ENCODE data around the gene GPR35. TPM values are rescaled to one million over a fixed set of nuclear protein-coding genes. Genes with fewer than 3 reads are reported as not detected.

Gene GPR35
- total RNA-seq, 1 experiment from 2014 or later, result 4.2 TPM

- RAD21 ChIA-PET (ENCODE audit: low non-redundant PET in 1 of 2, low total read pairs in 2 of 2, uncharacterized antibody in 2 of 2, unreplicated experiment in 2 of 2), result no interaction called here
- no peaks in the 10 kb centered on the region for H3K4me1 ChIP-seq (ENCODE audit: control insufficient read depth in 1 of 2, insufficient read depth in 2 of 2, low read length in 2 of 2)
- H3K9me2 ChIP-seq (ENCODE audit: insufficient read depth), result no peaks in the 10 kb centered on the region
- no TSS peak for BruUV-seq (replicated peaks)
- POLR2A ChIA-PET, result no interaction called here
- no peak for TF ChIP-seq EZH2 (IDR thresholded peaks at IDR 0.05)
- TF ChIP-seq SIN3A (IDR thresholded peaks at IDR 0.05; ENCODE audit: low read depth), result no peak
- TF ChIP-seq ELF1 (IDR thresholded peaks at IDR 0.05; ENCODE audit: borderline replicate concordance, low read depth), result no peak
- TF ChIP-seq ZNF274 (IDR thresholded peaks at IDR 0.05; ENCODE audit: low read depth, low read length), result no peak
- no peak for TF ChIP-seq REST (IDR thresholded peaks at IDR 0.05; ENCODE audit: low read depth)
- no peak for TF ChIP-seq ZBTB33 (IDR thresholded peaks at IDR 0.05; ENCODE audit: extremely low read depth, insufficient replicate concordance, low read length)
- no peak for TF ChIP-seq POLR2A (IDR thresholded peaks at IDR 0.05; ENCODE audit: borderline replicate concordance, extremely low read depth, insufficient read depth, insufficient read length)
- no peak for TF ChIP-seq EGR1 (IDR thresholded peaks at IDR 0.05; ENCODE audit: low read depth)
- TF ChIP-seq YY1 (IDR thresholded peaks at IDR 0.05; ENCODE audit: extremely low read depth, insufficient replicate concordance, low read depth, low read length), result no peak
- no peak for TF ChIP-seq CEBPB (IDR thresholded peaks at IDR 0.05; ENCODE audit: low read depth)
- TF ChIP-seq, protein P1, sequence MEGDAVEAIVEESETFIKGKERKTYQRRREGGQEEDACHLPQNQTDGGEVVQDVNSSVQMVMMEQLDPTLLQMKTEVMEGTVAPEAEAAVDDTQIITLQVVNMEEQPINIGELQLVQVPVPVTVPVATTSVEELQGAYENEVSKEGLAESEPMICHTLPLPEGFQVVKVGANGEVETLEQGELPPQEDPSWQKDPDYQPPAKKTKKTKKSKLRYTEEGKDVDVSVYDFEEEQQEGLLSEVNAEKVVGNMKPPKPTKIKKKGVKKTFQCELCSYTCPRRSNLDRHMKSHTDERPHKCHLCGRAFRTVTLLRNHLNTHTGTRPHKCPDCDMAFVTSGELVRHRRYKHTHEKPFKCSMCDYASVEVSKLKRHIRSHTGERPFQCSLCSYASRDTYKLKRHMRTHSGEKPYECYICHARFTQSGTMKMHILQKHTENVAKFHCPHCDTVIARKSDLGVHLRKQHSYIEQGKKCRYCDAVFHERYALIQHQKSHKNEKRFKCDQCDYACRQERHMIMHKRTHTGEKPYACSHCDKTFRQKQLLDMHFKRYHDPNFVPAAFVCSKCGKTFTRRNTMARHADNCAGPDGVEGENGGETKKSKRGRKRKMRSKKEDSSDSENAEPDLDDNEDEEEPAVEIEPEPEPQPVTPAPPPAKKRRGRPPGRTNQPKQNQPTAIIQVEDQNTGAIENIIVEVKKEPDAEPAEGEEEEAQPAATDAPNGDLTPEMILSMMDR (IDR thresholded peaks at IDR 0.05 in 2 of 3, conservative IDR thresholded peaks at IDR 0.05 in 1 of 3; ENCODE audit: borderline replicate concordance in 1 of 3, insufficient read depth in 1 of 3, low read depth in 2 of 3, low read length in 2 of 3), result no peak
- no peak for TF ChIP-seq TCF7L2 (IDR thresholded peaks at IDR 0.05; ENCODE audit: borderline replicate concordance, extremely low read depth, insufficient read depth, insufficient read length)
- TF ChIP-seq POLR2AphosphoS5 (IDR thresholded peaks at IDR 0.05; ENCODE audit: low read depth, low read length), result no peak
- no peak for TF ChIP-seq CBX3 (IDR thresholded peaks at IDR 0.05; ENCODE audit: low read depth)
- no peak for TF ChIP-seq ZFX (IDR thresholded peaks at IDR 0.05)
- no peak for TF ChIP-seq FOSL1 (IDR thresholded peaks at IDR 0.05; ENCODE audit: low read depth)
- TF ChIP-seq, protein P2, sequence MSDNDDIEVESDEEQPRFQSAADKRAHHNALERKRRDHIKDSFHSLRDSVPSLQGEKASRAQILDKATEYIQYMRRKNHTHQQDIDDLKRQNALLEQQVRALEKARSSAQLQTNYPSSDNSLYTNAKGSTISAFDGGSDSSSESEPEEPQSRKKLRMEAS (IDR thresholded peaks at IDR 0.05), result no peak
- DNase-seq (ENCODE audit: low read depth, low spot score) (no peak), ATAC-seq (no peak)
- H3K27ac ChIP-seq (ENCODE audit: low read depth, low read length), result no peak overlapping the region
- intact Hi-C loops (cut with micrococcal nuclease), result no loop called here
- H3K9me3 ChIP-seq (ENCODE audit: control insufficient read depth in 1 of 2, insufficient read depth in 1 of 2, low read depth in 1 of 2, low read length in 2 of 2), result peaks cover 0 to 5% of the 10 kb centered on the region in 2 experiments; a peak in 2 of 4 replicates
- H2AFZ ChIP-seq (ENCODE audit: low read depth, low read length, poor library complexity, severe bottlenecking), result no peak overlapping the region
- H4K20me1 ChIP-seq (ENCODE audit: insufficient read depth), result no peaks in the 10 kb centered on the region
- H3K79me2 ChIP-seq (ENCODE audit: insufficient read depth, low read length), result no peaks in the 10 kb centered on the region
- H3K4me3 ChIP-seq (replicated peaks in 1 of 2; ENCODE audit: low read depth in 1 of 2, low read length in 2 of 2), result no peak overlapping the region
- H3K4me2 ChIP-seq (ENCODE audit: low read length), result no peak overlapping the region
- H3K9ac ChIP-seq (ENCODE audit: low read length), result no peak overlapping the region
- H3K36me3 ChIP-seq (ENCODE audit: control insufficient read depth in 1 of 2, insufficient read depth in 2 of 2, low read length in 2 of 2), result no peaks in the 10 kb centered on the region
- CTCF ChIA-PET, result no interaction called here
- no peaks in the 10 kb centered on the region for H3K27me3 ChIP-seq (ENCODE audit: insufficient read depth, low read length)
Observed at GRCh38 chr2:240611601-240612210, 13.6 kb upstream of the GPR35 start.

All from HCT116 (cell line).